GM06990 (cell line): Measurements from ENCODE around the gene PRKD2.

ENCODE experiments used
- DNase-seq: peaks from one replicate; pipeline ENCODE4 v3.0.0-alpha.2; 2011; ENCODE audit not compliant: insufficient read length; ENCODE audit errors: extremely low read depth
- H3K27me3 ChIP-seq: replicated peaks from 2 replicates; pipeline ENCODE4 v1.6.0; 2011; ENCODE audit warnings: low read length; ENCODE audit not compliant: control insufficient read depth, insufficient read depth
- H3K36me3 ChIP-seq: 2 replicates; pipeline ENCODE4 v1.5.1; 2011; ENCODE audit warnings: low read length; ENCODE audit not compliant: control insufficient read depth, insufficient read depth
- H3K4me3 ChIP-seq: replicated peaks from 2 replicates; pipeline ENCODE4 v1.5.1; 2011; ENCODE audit warnings: low read depth, mild to moderate bottlenecking, control low read depth, low read length
- TF ChIP-seq, protein P1 (sequence below): IDR thresholded peaks from 2 replicates; pipeline ENCODE4 v1.5.1; 2011; ENCODE audit warnings: low read length, control low read depth, mild to moderate bottlenecking, inconsistent platforms; ENCODE audit not compliant: insufficient read depth, poor library complexity, severe bottlenecking

Gene PRKD2

DNA sequence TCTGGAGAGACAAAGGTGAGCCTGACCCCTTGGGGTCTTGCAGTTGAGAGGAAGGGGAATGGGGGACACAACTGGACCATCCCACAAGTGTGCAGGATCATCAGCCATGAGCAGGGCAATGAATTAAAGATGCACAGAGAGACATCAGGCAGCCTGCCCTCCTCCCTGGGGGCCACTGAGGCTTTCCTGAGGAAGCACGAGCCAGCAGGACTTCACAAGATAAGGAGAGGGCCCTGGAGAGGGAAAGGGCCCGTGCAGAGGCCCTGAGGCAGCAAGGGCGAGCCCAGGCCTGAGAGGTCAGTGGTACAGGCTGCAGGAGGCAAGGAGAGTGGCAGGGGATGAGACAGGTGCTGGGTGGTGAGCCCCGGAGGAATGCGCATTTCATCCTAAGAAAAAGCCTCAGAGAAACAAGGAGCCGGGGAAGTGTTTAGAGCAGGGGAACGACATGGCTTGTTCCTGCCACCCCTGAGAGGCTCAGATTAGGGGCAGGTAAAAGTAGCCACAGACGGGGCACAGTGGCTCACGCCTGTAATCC lies 9.0 kb upstream of the PRKD2 start:
- DNase-seq, result no peak
- H3K27me3 ChIP-seq, result no peaks in the 10 kb centered on the region
- H3K36me3 ChIP-seq, result peaks cover 72% of the 10 kb centered on the region
- TF ChIP-seq, protein P1, sequence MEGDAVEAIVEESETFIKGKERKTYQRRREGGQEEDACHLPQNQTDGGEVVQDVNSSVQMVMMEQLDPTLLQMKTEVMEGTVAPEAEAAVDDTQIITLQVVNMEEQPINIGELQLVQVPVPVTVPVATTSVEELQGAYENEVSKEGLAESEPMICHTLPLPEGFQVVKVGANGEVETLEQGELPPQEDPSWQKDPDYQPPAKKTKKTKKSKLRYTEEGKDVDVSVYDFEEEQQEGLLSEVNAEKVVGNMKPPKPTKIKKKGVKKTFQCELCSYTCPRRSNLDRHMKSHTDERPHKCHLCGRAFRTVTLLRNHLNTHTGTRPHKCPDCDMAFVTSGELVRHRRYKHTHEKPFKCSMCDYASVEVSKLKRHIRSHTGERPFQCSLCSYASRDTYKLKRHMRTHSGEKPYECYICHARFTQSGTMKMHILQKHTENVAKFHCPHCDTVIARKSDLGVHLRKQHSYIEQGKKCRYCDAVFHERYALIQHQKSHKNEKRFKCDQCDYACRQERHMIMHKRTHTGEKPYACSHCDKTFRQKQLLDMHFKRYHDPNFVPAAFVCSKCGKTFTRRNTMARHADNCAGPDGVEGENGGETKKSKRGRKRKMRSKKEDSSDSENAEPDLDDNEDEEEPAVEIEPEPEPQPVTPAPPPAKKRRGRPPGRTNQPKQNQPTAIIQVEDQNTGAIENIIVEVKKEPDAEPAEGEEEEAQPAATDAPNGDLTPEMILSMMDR, result no peak
- H3K4me3 ChIP-seq, result no peak overlapping the region

DNA sequence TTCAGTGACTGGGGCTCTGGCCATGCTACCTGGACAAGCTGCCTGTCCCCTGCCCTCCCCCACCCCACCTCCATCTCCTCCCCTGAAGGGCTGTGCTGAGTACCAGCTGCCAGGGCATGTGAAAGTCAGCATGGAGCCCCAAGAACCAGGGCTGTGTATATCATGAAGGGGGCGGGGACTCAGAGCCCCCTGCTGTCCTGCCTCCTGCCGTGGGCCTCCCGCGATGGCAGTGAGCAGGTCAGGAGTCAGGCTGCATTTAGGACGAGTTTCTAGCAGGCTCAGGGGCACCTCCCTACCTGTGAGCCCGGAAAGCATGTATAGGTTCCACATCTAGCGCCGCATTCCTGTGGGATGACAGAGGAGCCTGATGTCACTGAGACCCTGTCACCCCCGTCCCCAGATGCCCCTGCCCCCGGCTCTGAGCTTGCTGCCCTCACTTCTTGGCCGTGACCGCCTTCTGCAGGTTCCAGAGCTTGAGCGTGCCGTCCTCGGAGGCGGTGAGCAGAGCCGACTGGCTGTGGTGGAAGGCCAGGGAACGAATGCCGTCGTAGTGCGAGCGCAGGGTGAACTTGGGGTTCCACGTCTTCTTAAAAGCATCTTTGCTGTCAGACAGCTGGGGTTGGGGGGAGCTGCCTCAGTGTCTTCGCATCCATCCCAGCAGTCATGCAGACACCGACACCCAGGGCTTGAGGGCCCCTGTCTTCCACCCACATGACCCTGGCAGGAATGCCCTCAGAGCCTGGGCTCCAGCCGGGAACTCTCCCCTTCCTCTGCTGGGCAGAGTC lies 8.3 kb upstream of the PRKD2 start:
- Histone ChIP-seq H3K36me3 (peaks cover 69% of the 10 kb centered on the region), H3K4me3 (no peak overlapping the region), H3K27me3 (no peaks in the 10 kb centered on the region)
- TF ChIP-seq, protein P1, result no peak
- no peak for DNase-seq

DNA sequence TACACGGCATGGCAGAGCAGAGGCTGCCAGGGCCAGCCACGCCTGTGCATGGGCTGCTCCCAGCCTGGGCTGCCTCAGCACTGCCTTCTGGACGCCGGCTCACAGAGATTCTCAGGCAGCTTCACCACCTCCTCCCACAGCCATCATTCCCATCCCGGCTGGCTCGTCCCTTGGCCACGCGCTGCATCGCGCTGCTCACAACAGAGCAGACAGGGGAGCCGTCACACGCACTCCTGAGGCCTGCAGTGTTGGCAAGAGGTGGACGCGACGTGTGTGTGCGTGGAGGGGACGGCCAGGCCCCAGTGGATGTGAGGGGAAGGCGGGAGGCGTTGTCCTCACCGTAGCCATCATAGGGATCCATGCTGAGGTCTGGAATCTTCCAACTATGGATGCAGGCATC lies 7.6 kb upstream of the PRKD2 start:
- H3K27me3 ChIP-seq, result no peaks in the 10 kb centered on the region
- H3K4me3 ChIP-seq, result no peak overlapping the region
- DNase-seq, result no peak
- H3K36me3 ChIP-seq, result peaks cover 63% of the 10 kb centered on the region
- TF ChIP-seq, protein P1, result no peak

DNA sequence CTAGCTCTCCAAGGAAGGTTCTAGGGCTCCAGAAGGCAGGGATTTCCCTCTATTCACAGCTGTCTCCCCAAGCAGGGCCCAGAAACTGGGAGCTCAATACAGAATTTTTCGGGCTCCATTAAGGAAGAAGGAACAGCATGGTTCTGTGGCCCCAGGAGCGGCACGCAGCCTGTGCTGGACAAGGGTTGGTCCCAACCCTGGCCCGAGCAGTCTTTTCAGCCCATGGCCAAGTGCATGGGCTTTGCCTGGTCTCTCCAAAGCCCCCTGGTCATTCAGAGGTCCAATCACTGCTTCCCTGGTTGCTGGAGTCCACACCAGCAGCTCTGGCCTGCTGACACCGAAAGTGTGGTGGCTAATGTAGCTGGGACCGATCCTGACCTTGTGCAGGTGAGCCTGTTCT lies 6.6 kb upstream of the PRKD2 start:
- TF ChIP-seq, protein P1, result no peak
- no peak for DNase-seq
- Histone ChIP-seq H3K27me3 (no peaks in the 10 kb centered on the region), H3K4me3 (no peak overlapping the region), H3K36me3 (peaks cover 54% of the 10 kb centered on the region)

DNA sequence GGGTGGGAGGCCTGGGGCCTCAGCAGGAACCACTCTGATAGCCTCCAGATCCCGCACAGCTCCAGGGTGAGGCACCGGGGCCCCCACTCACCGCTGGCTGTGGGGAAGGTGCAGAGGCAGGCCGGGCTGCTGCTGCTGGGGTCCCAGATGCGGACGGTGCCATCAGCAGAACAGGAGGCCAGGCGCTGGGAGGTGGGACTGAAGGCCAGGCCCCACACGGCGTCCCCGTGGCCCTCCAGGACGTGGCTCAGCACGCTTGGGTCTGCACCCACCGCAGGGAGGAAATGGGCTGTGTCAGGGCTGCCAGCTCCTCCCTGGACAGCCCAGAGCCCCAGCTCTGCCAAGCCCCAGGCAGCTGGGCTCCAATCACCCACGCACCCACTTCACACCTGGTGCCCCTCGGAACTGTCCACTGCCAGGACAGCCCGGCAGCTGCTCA lies 6.1 kb upstream of the PRKD2 start:
- H3K36me3 ChIP-seq, result peaks cover 49% of the 10 kb centered on the region
- TF ChIP-seq, protein P1, result no peak
- H3K4me3 ChIP-seq, result no peak overlapping the region
- no peaks in the 10 kb centered on the region for H3K27me3 ChIP-seq
- no peak for DNase-seq
